IPS-20b (cell line): ENCODE results near the gene FKBP15.

Source experiments
- H3K27ac ChIP-seq: one replicate; pipeline ENCODE4 v1.5.1; 2013; ENCODE audit warnings: low read length
- H3K27me3 ChIP-seq: 2 replicates; pipeline ENCODE4 v1.6.1; 2013; ENCODE audit warnings: mild to moderate bottlenecking, low read length, inconsistent platforms; ENCODE audit not compliant: insufficient read depth
- H3K36me3 ChIP-seq: 2 replicates; pipeline ENCODE4 v1.6.1; 2013; ENCODE audit warnings: low read depth, mild to moderate bottlenecking, inconsistent platforms, low read length, moderate library complexity; ENCODE audit not compliant: insufficient read depth
- H3K4me1 ChIP-seq: 2 replicates; pipeline ENCODE4 v1.6.1; 2013; ENCODE audit warnings: mild to moderate bottlenecking, control low read depth, inconsistent platforms, low read length, moderate library complexity; ENCODE audit not compliant: insufficient read depth
- H3K4me3 ChIP-seq: 2 replicates; pipeline ENCODE4 v1.5.1; 2013; ENCODE audit warnings: mild to moderate bottlenecking, low read length, inconsistent platforms
- H3K9ac ChIP-seq: 2 replicates; pipeline ENCODE4 v1.6.1; 2013; ENCODE audit warnings: low read depth, mild to moderate bottlenecking, inconsistent platforms, low read length, moderate library complexity
- H3K9me3 ChIP-seq: 2 replicates; pipeline ENCODE4 v1.6.1; 2013; ENCODE audit warnings: mild to moderate bottlenecking, low read depth, low read length, inconsistent platforms; ENCODE audit not compliant: insufficient read depth

The FKBP15 gene

DNA sequence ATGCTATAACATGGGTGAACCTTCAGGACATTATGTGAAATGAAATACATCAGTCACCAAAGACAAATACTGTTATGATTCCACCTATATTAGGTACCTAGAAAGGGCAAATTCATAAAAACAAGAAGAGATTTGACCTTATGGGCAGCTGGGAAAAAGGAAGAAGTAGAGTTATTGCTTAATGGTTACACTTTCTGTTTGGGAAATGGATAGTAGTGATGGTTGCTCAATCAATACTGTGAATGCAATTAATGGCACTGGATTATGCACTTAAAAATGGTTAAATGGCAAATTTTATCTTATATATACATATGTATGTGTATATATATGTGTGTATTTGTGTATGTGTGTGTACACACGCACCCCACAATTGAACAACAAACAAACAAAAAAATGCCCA, 15.2 kb downstream of the FKBP15 start:
- Histone ChIP-seq H3K9me3 (no peaks in the 10 kb centered on the region), H3K4me1 (no peaks in the 10 kb centered on the region), H3K27me3 (no peaks in the 10 kb centered on the region), H3K9ac (no peak overlapping the region), H3K4me3 (no peak overlapping the region), H3K27ac (no peak overlapping the region), H3K36me3 (peaks cover 40% of the 10 kb centered on the region; the same call in 1 of the 2 replicates)

DNA sequence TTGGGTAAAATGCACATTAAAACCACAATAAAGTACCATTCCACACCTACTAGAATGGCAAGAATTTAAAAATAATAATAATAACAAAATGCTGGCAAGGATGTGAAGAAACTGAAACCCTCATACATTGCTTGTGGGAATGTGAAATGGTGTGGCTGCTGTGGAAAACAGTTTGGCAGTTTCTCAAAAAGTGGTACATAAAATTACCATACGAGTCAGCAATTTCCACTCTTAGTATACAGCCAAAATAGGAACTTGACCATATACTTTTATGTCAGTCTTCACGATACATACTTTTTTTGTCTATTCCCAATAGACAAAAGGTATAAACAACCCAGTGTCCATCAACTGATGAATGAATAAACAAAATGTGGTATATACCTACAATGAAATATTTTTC, 15.6 kb downstream of the FKBP15 start:
- H3K4me3 ChIP-seq: no peak overlapping the region
- H3K27me3 ChIP-seq: no peaks in the 10 kb centered on the region
- H3K4me1 ChIP-seq: no peaks in the 10 kb centered on the region
- H3K27ac ChIP-seq: no peak overlapping the region
- H3K9me3 ChIP-seq: no peaks in the 10 kb centered on the region
- H3K36me3 ChIP-seq: peaks cover 40% of the 10 kb centered on the region; the same call in 1 of the 2 replicates
- no peak overlapping the region for H3K9ac ChIP-seq

DNA sequence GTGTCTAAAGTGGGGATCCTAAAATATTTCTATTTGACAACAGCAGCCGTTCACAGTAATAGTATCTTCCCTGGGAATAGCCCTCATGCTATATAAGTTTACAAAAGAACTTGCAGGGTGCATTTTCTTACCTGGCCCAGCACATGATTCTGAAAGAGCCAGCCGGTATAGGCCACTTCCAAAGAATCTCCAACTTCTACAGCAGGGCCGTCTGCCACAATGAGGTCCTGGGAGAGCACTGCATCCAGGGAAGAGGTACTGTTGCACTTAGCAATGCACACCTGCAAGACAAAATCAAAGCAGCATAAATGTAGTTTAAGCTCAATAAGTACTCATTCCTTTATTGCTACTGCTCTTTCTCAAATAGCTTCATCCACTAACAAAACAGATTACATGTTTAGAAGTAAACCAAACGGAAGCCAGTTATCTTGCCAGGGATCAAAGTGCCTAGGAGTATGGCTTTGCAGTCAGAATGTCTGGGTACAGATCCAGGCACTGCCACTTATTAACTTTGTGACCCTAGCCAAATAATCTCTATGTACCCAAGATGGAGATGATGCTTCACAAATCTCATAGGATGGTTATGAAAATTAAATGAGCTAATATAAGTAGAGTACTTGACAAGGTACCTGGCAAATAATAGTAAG, 21.3 kb downstream of the FKBP15 start:
- Histone ChIP-seq H3K4me3 (no peak overlapping the region), H3K9ac (no peak overlapping the region), H3K9me3 (no peaks in the 10 kb centered on the region), H3K27me3 (no peaks in the 10 kb centered on the region), H3K36me3 (peaks cover 57% of the 10 kb centered on the region), H3K27ac (no peak overlapping the region), H3K4me1 (no peaks in the 10 kb centered on the region)

DNA sequence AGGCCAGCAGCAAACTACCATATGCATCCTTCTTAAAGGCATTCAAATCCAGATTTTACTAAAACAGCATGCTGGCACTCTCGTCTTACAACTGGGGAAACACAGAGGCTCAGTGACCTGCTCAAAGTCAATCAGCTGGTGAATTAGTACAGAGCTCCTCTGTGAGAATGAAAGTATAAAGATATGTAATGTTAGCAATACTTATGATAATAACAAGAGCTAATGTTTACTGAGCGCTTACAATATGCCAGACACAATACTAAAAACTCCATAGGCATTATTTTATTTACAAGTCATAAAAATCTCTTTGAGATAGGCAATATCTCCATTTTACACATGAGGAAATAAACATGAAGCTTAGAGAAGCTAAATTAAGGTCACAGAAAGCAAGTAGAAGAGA, 28.6 kb downstream of the FKBP15 start:
- H3K4me3 ChIP-seq: no peak overlapping the region
- no peak overlapping the region for H3K9ac ChIP-seq
- peaks cover 46% of the 10 kb centered on the region for H3K36me3 ChIP-seq
- no peak overlapping the region for H3K27ac ChIP-seq
- no peaks in the 10 kb centered on the region for H3K4me1 ChIP-seq
- H3K9me3 ChIP-seq: no peaks in the 10 kb centered on the region
- no peaks in the 10 kb centered on the region for H3K27me3 ChIP-seq

DNA sequence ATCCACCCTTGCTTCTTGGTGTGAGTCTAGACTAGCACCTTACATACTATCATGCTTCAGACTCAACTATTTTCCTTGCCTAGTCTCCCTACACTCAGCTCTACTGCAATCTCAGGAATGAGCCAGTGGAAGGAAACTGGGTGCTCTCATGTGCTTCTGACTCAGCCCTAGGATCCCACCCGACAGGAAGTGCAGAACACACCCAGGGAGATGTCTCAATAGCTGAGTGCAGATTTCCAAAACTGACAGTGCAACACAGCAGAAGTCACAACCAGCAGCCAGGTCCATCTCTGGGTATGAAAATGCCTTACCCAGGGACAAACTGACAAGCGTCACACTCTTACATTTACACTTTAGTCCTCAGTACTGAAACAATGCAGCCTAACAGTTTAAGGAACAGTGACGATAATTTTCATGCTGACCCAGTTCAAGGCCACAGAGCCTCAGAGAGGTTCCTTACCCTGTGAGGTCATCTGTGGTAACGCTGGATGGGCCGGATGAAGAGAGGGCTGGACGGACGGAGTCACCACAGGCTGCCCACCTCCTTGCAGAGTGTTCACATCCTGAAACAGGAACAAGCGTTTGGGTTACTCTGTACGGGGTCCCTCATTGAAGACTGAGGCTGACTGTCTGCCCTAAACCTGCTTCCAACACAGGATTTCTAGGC, 33.0 kb downstream of the FKBP15 start:
- H3K9ac ChIP-seq: no peak overlapping the region
- H3K9me3 ChIP-seq: no peaks in the 10 kb centered on the region
- H3K27ac ChIP-seq: no peak overlapping the region
- no peak overlapping the region for H3K4me3 ChIP-seq
- H3K36me3 ChIP-seq: peaks cover 76% of the 10 kb centered on the region
- H3K4me1 ChIP-seq: no peaks in the 10 kb centered on the region
- H3K27me3 ChIP-seq: no peaks in the 10 kb centered on the region

DNA sequence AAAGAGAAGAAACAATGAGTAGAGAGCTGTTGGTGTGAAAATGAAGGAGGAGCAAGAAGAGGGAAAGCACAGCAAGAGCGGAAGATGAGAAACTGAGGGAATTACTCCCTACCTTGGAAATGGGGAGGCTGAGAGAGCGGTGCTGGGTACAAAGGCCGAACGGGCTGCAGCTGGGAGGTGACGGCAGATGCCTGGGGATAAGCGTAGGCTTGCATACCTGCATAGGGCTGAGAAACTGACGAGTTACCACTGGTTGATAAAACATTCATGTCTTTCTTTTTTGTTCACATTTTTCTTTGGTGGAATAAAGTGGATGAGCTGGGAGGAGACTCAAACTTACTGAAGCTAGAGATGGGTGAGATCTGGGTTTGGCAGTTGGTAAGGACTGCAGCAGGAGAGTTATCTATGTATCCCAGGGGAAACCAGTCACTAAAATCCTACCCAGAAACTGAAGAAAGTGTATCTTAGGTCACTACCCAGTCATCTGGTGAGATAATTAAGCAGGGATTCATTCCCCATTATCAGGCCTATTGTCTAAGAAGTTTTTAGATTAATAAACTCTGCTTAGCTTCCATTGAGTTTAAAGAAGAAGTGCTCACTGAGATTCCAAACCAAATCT, 34.8 kb downstream of the FKBP15 start:
- no peaks in the 10 kb centered on the region for H3K4me1 ChIP-seq
- H3K36me3 ChIP-seq: peaks cover 80% of the 10 kb centered on the region
- no peaks in the 10 kb centered on the region for H3K9me3 ChIP-seq
- H3K27me3 ChIP-seq: no peaks in the 10 kb centered on the region
- no peak overlapping the region for H3K9ac ChIP-seq
- no peak overlapping the region for H3K27ac ChIP-seq
- no peak overlapping the region for H3K4me3 ChIP-seq

DNA sequence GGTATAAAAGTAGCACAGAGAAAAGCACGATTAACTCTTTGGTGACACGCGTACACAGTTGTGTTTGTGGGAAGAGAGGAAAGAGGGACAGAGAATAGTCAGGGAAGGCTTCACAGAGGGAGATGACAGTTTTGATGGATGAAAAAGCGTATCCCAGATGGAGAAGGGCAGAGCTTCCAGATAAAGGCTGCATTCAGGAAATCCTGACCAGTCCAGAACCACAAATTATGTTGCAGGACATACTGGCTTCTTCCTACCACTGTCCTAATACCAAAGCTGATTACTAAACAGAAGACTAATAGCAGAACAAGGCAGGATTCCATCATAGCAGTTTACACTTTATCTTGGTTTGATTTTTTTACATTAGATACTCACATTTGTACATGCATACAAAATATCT, 35.8 kb downstream of the FKBP15 start:
- Histone ChIP-seq H3K27ac (no peak overlapping the region), H3K27me3 (no peaks in the 10 kb centered on the region), H3K4me3 (no peak overlapping the region), H3K36me3 (peaks cover 89% of the 10 kb centered on the region), H3K9me3 (no peaks in the 10 kb centered on the region), H3K4me1 (no peaks in the 10 kb centered on the region), H3K9ac (no peak overlapping the region)

DNA sequence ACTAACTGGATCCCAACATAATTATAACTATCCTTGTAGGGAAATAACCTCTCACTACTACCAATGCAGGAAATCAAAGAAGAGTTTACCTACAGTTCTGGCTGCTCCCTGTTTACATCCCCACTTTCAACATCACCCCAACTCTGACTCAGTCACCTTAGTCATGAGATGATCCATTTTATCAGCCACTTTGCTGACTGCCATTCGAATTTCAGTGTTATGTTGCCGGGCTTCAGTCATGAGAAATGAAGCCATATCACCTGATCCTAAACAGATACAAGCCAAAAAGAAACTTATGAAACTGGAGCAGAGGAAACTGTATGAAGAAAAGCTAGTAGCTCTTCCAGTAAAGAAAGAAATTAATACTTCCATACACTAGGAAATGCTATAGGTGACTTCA, 36.5 kb downstream of the FKBP15 start:
- Histone ChIP-seq H3K9me3 (no peaks in the 10 kb centered on the region), H3K4me1 (no peaks in the 10 kb centered on the region), H3K36me3 (peaks cover 91% of the 10 kb centered on the region), H3K27me3 (no peaks in the 10 kb centered on the region), H3K27ac (no peak overlapping the region), H3K4me3 (no peak overlapping the region), H3K9ac (no peak overlapping the region)

DNA sequence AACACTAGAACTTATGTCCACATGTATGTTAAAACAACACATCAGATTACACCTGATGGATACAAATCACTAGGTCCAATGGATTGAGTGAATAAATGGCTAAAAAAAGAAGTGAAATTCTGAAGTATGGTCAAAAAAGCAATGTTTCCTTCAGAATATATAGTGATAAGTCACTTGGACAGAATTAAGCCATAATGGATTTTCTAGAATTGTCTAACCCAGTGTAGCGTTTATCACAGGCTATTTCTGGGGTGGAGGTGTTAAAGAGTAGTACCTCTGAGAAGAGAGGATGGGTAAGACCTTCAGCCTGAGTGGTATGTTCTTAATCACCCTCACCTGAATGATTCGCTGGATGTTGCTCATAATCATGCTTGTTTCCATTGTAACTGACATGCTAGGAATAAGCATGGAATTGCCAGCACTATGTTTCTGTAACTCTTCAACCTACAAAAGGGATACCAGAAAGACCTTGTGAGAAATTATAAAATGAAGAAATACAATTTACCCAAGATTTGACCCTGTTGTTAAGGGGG, 37.1 kb downstream of the FKBP15 start:
- Histone ChIP-seq H3K27me3 (no peaks in the 10 kb centered on the region), H3K9ac (no peak overlapping the region), H3K27ac (no peak overlapping the region), H3K36me3 (peaks cover 90% of the 10 kb centered on the region), H3K9me3 (no peaks in the 10 kb centered on the region), H3K4me1 (no peaks in the 10 kb centered on the region), H3K4me3 (no peak overlapping the region)

DNA sequence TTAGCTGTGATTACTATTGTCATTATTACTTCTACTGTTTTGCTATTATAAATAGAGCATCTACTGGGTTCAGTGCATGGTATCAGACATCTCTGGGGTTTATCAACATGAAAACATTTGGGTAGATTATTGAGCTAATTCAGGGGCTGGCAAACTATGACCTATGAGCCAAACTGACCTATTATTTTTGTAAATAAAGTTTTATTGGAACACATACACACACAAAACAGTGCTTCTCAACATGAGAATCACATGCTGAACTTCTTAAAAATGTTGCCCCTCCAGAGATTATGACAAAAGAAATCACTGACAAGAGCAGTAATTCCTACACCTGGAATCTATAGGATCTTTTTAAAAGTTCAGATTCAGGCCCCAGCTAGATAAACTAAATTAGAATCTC, 39.9 kb downstream of the FKBP15 start:
- Histone ChIP-seq H3K36me3 (peaks cover 92% of the 10 kb centered on the region), H3K9ac (no peak overlapping the region), H3K4me1 (no peaks in the 10 kb centered on the region), H3K27ac (no peak overlapping the region), H3K4me3 (no peak overlapping the region), H3K27me3 (no peaks in the 10 kb centered on the region), H3K9me3 (no peaks in the 10 kb centered on the region)

DNA sequence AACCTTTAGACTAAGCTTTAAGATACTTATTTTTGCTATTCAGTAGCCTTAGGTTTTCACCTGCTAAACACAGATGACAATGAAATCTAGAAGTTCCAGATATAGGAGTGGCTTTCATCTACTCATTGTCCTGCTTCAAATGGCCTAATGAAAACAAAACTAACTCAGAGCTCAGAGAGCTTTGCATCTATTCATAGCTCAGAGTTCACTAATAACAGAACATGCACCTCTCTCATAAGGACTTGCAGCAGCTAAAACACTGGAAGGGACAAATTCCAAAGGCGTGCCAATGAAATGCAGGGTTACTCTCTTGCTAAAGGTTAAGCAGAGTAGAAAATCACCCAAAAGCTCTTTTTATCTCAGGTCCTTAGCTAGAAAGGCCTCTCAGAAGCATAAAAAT, 41.2 kb downstream of the FKBP15 start:
- H3K27ac ChIP-seq: no peak overlapping the region
- H3K36me3 ChIP-seq: peaks cover 85% of the 10 kb centered on the region
- no peaks in the 10 kb centered on the region for H3K27me3 ChIP-seq
- H3K4me3 ChIP-seq: no peak overlapping the region
- H3K9me3 ChIP-seq: no peaks in the 10 kb centered on the region
- no peaks in the 10 kb centered on the region for H3K4me1 ChIP-seq
- H3K9ac ChIP-seq: no peak overlapping the region

DNA sequence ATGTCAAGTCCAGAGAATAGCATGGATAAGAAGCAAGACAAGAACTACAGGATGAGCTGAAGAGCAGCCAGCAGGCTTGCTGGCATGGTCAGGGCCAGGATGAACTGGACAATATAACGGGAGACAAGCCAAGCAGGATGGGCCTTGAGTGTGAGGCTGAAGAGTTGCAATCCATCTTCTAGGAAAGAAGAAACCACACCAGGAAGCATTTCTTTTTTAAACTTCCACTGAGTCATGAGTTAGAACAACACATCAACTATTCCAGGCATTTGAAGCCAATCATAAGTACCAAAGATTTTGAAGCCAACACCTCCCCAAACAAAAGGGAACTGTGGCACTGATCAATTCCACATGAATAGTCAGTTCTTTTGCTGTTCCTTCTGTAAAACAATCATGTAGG, 43.0 kb downstream of the FKBP15 start:
- H3K4me1 ChIP-seq: no peaks in the 10 kb centered on the region
- no peak overlapping the region for H3K27ac ChIP-seq
- no peaks in the 10 kb centered on the region for H3K27me3 ChIP-seq
- H3K9me3 ChIP-seq: no peaks in the 10 kb centered on the region
- H3K36me3 ChIP-seq: peaks cover 83% of the 10 kb centered on the region
- H3K9ac ChIP-seq: no peak overlapping the region
- no peak overlapping the region for H3K4me3 ChIP-seq
